D341Med (cell line): ENCODE data around the gene EIF4G2.
A peak's percentile ranks its signal among the peaks of the same experiment; 100 is the strongest.

Experiments used
- DNase-seq: peaks from one replicate; pipeline ENCODE4 v3.0.0; 2012; ENCODE audit warnings: low spot score

Gene EIF4G2

DNA sequence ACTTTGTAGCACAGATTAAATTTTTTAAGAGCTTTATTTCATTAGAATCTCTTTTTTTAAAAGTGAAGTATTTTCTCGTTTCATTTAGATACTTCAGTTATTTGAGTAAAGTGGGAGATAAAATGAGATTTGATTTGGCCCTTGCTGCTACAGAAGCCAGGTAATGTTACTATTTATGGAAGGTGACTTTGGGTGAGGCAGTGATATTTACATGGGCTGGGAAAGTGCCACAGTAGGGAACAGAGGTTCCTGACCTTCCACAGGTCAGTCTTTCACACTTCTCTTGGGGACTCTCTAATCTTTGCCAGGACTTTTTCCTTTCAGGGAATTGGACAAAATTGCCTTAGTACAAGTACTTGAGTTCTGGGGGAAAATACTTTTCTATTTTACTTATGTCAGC is 37.3 kb downstream of the EIF4G2 start:
- no peak for DNase-seq

- DNase-seq, result peak; percentile 68
Measured at GRCh38 chr11:10770626-10771254, 38.0 kb downstream of the EIF4G2 start.

- no peak for DNase-seq
Measured at GRCh38 chr11:10764412-10764811, 44.3 kb downstream of the EIF4G2 start.

- no peak for DNase-seq
Measured at GRCh38 chr11:10763766-10764165, 45.0 kb downstream of the EIF4G2 start.

- DNase-seq, result no peak
Measured at GRCh38 chr11:10762913-10763421, 45.8 kb downstream of the EIF4G2 start.

GRCh38 chr11:10762185-10762584 is 46.5 kb downstream of the EIF4G2 start:
- DNase-seq, result no peak

DNA sequence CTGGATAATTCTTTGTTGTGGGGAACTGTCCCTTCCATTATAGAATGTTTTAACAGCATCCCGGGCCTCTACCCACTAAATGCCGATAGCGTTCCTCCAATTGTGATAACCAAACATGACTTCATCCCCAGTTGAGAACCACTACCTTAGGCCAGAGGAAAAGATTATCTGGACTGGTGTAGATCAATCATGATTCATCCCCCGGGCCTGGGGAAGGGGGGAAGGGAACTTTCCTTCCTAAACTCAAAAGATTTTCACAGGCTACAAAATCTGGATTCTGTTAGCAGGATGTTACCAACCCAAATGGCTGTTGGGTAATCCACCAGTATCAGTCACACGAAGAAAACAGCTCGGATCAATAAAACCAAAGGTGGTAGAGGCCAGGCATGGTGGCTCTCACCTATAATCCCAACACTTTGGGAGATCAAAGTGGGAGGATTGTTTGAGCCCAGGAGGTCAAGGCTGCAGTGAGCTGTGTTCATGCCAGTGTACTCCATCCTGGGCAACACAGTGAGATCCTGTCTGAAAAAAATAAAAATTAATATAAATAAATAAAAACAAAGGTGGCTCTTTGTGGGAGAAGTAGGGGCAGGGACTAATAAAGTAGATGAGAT is 47.5 kb downstream of the EIF4G2 start:
- no peak for DNase-seq

- peak; percentile 43 for DNase-seq
Measured at GRCh38 chr11:10758957-10759356, 49.8 kb downstream of the EIF4G2 start.

DNA sequence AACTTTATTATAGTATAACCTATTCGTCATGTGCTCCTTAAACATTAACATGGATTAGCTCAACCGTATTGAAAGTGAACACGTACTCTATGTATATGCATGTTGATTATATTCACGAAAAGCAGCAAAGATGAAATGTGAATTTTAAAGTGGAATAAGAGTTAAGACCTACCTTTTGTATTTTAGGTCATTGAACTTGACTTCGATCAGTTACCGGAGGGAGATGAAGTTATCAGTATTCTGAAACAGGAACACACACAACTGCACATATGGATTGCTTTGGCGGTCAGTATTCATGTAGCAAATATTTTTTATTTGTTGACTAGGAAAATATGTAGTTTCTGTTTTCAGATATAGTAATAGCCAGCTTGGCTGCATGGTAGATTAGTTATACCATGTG is 56.2 kb downstream of the EIF4G2 start:
- no peak for DNase-seq

DNA sequence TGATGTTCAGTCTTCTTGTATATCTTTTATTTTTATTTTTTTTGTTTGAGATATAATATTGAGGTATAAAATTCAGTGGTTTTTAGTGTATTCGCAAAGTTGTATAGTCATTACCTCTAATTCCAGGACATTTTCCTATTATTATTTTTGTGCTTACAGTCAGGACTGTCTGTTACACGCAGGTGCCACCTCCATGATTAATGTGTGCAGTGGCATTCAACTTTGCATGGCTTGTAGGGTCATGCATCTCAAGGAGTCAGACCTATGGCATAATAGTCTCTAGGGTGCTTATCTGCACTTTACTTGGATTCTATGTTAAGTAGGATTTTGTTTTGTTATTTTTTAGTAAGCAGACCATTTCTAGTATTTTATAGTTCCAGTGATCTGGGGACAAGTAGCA is 56.7 kb downstream of the EIF4G2 start:
- DNase-seq, result no peak

DNA sequence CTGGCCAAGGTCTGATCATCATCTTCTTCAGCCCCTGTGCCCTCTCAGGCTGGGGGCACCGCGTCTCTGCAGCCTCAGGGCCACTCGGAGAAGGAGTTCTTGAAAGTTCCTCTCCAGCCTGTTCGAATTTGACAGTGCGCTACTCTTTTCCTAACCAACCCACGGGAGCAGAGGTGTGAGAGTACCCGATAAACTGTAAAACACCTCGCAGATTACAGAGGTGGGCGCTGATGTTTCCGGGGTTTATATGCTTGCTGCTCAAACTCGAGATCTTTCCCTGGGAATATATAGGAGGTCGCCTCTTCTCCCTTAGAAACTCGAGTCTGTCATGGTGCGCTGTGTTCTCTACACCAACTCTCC is 57.2 kb downstream of the EIF4G2 start:
- DNase-seq, result no peak

- DNase-seq, result peak; percentile 92
Measured at GRCh38 chr11:10750838-10751580, 57.7 kb downstream of the EIF4G2 start, which contains the start of gene CTR9. CTR9 (plus strand) TSS chr11:10751246; CDS start chr11:10751413, 167 bp downstream.

DNA sequence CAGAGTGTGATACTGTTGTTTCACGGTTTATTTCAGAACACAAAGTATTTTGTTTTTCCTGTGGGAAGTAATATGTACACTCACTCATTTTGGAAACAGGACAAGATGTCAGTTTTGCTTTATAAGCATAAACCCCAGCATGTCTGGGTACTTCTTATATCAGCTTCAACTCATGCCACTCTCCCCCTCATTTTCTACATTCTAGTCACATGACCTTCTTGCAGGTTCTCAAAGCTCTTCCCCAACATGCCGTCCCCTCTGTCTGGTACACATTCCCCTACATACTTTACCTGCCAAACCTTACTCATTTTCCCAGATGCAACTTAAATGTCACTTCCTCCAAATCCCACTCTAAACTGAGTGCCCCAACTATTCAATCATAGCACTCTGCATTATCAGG is 59.2 kb downstream of the EIF4G2 start:
- no peak for DNase-seq

DNA sequence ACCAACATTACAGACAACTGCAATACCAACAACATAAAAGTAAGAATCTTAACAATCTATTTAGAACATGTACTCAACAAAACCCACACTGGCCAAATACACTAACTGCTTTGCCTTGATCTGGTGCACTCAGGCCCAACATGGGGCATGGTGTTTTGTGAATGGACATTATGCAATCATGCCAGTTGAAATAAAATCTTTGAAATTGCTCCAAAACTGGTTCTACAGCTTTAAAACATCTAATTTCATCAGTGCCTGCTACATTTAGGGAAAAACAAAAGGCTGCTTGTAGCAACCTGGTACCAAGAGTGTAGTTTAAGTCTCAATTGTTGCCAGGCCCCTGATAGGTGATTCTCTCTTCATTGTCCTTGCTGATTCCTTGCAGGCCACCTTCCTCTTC is 61.0 kb downstream of the EIF4G2 start:
- DNase-seq, result no peak
